ENCODE measurements around the gene DNAJB2.
"Not testable (repeated sequence)": the region's sequence is repeated elsewhere in the genome, so short reads cannot be mapped to it uniquely, and the experiment has no call there.

Gene DNAJB2

DNA sequence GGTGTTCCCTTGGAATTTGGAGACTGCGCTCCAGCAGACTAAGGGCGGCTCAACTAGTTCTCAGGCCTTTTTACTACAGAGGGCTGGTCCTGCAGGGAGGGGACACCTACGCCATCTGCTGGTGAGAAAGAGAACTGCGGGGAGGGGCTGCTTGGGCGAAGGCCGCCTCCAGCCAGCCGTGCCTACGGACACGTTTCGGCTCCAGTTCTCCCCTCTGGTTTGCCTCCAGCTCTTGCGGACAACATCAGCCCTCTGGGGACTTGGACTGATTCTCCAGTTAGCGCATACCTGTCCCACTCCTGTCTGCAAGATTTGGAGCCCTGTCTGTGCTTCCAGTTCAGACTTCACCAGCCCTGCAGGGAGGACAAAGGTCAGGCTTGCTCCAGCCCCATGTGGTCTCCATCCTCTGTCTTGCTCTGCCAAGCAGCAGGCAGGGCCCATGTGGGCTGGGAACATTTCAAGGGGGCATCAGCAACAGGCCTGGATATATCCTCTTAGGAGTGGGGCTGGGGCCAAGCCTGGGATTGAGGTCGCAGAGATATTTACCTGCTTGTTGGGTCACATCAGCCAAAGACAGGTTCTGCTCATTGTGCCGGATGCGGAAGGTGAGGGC, 19.7 kb downstream of the DNAJB2 start:
- H3K4me3 ChIP-seq (ENCODE audit: low read depth, low read length): no peak overlapping the region

DNA sequence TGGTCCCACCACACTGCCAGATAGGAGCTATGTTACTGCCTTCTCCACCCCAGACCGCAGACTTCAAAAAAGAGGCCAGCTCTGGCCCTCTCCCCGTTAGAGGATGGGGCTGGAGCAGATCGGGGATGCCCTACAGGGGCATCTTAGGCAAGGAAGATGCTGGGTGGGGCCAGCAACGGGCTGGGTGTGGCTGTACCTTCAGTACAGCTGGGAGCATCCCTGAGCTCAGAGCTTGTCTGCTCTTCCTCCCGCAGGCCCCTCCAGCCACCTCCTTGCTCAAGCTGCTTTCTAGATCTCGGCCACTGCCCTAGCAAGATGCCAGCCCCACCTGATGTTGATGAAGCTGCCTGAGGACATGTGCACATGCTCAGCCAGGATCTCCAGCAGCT, 20.2 kb downstream of the DNAJB2 start:
- H3K4me3 ChIP-seq (ENCODE audit: low read depth, low read length): no peak overlapping the region

DNA sequence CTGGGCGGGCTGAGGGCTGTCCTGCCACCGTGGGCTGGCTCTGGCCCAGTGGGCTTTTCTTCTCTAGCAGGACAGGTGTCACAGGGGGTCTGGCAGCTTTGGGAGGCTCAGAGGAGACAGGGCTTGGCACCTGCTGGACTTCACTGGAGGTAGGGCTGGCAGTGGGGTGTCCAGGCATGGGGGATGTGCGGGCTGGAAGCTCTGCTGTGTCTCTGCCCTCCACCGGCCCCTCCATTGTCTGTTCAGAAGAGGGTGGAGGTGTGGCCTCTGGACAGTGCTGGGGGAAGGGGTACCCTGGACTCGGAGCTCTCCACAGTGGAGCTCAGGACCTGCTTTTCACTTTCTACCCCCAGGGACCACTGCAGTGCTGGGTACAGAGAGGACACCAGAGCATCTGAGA, 20.9 kb downstream of the DNAJB2 start:
- H3K4me3 ChIP-seq (ENCODE audit: low read depth, low read length): no peak overlapping the region

DNA sequence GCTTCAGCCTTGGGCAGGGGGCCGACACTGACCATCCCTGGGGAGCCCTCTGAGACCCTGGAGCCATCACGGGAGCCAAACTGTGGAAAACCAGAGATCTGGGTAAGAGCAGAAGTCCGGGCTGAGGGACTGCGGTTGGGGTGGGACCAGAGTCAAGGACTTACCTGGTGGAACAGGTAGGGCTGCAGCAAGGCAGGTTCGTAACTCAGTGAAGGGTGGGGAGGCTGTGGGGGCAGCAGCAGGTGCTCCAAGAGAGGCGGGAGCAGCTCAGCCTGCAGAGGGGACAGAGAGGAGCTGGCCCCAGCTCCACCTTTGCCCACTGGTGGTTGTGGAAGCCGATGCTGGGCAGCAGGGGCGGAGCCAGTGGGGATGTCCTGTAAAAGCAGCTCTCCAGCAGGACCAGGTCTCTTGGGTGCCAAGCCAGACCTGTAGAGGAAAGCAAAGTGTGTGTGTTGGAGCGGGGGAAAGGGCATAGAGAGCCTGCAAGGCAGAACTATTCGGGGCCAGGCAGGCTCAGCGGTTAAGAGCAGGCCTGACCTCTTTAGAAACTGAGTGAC, 23.3 kb downstream of the DNAJB2 start:
- H3K4me3 ChIP-seq (ENCODE audit: low read depth, low read length): no peak overlapping the region

DNA sequence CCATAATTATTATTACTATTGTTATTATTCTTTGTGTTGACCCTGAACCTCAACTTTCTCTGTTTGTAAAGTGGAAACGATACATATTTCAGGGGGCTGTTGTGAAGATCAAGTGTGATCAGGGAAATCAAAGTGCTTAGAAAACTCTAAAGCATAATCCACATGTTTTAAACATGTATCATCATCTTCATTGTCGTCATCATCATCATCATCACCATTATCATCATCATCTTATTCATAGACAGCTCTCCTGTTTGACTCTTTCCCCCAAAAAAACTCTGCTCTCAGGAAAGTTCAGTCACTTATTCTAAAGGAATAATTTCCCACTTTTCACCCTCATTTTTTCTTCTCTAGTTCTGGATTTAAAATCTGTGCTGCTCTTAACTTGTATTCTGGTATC, 25.1 kb downstream of the DNAJB2 start:
- no peak overlapping the region for H3K4me3 ChIP-seq (ENCODE audit: low read depth, low read length)

DNA sequence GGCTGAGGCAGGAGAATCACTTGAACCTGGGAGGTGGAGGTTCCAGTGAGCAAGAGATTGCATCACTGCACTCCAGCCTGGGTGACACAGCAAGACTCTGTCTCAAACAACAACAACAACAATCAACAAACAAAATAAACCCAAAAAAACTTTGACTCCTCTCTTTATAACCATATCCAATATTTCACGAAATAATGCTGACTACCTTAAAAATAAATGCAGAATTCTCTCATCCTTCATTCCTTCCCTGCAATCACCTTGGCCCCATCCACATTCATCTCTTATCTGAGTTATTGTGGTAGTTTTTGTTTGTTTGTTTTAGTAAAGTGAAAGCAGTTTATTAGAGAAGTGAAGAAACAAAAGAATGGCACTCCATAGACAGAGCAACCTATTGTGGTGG, 26.9 kb downstream of the DNAJB2 start:
- no peak overlapping the region for H3K4me3 ChIP-seq (ENCODE audit: low read depth, low read length)

DNA sequence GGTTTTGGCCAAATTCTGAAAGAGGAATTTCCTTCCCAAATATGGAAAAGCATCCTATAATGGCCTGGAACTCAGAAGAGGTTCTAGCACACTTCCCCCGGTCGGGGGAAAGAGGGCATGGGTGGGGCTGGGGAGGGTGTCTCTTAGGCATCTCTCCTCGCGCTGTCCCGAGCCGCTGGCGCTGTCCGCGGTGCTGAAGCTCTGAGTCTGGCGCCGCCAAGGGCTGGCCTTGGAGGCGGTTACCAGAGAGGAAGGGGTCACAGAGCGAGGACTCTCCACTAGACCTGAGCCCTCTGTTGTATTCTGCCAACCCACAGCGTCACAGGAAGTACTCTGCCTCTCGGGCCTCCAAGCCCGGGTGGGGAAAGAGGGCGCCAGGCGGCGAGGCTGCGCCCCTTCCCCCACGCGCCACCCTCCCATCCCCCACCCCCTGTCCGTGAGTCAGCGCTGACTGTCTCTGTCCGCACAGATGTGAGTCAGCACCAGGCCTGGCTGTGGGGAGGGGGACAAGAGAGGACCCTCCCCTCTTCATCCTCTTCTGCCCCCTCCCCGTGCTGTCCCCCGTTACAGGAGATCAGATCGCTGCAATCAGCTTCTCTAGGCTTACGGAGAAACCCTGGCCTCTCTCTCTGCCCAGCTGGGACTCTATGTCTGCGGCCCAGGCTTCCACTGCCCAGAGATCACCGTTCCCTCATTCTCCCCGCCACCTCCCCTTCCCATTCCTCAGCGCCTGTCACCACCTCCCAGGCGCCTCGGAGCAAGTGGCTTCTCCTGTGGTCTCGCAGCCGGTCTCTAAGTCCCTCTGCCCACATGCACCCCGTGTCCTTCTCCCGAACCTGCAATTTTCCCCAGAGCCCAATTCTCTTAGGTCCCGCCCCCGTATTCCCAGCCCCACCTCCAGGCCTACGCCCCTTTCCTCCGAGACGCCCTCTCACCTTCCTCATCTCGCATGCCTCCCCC, 29.3 kb downstream of the DNAJB2 start:
- peak overlapping the region; percentile 47 for H3K4me3 ChIP-seq (ENCODE audit: low read depth, low read length)

DNA sequence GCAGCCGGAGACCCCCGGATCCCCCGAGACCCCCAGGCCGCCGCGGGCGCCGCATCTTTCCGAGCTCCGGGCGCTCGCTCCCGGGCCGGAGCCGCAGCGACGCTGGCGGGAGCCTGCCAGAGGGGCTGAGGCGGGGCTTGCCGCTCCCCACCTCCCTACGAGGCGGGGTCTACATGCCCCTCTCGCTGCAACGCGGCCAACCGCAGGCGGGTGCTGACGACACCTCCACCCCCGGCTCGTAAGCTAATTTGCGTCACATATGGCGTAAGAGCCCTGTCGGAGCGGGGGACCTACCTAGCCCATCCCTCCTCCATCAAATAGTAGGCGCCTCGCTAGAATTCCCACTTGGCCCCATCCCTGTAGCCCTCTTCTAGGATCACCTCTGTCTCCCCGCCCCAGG, 30.1 kb downstream of the DNAJB2 start, which contains the start of gene PTPRN:
TSS of gene PTPRN (minus strand) at position 124 of the 400 bp plus-strand sequence. CDS start at position 55, 69 bp downstream.
- H3K4me3 ChIP-seq (ENCODE audit: low read depth, low read length): peak within 1 kb of the TSS; percentile 47

DNA sequence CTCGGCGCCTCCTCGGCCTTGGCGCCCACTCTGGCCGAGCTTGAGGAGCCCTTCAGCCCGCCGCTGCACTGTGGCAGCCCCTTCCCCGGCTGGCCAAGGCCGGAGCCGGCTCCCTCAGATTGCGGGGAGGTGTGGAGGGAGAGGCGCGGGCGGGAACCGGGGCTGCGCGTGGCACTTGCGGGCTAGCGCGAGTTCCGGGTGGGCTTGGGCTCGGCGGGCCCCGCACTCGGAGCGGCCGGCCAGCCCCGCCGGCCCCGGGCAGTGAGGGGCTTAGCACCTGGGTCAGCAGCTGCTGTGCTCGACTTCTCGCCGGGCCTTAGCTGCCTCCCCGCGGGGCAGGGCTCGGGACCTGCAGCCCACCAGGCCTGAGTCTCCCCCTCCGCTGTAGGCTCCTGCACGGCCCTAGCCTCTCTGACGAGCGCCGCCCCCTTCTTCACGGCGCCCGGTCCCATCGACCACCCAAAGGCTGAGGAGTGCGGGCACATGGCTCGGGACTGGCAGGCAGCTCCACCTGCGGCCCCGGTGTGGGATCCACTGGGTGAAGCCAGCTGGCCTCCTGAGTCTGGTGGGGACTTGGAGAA, 33.6 kb downstream of the DNAJB2 start:
- not testable (repeated sequence) for H3K4me3 ChIP-seq (ENCODE audit: low read depth, low read length)

DNA sequence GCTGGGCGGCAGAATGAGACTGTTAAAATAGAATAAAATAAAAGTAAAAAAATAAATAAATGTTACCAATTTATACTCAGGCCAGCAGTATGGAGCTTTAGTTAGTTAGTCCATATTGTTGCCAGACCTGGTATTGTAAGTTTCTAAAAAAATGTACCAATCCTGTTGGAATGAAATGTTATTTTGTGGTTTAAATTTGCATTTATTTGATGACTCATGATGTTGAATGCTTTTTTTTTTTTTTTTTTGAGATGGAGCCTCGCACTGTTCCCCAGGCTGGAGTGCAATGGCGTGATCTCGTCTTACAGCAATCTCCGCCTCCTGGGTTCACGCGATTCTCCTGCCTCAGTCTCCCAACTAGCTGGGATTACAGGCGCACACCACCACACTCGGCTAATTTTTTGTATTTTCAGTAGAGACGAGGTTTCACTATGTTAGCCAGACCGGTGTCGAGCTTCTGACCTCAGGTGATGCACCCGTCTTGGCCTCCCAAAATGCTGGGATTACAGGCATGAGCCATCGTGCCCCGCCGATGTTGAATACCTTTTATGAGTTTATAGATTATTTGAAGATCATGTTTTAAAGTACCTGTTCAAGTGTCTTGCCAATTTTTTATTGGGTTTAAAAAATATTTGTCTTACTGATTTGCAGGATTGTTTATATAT, 35.8 kb downstream of the DNAJB2 start:
- H3K4me3 ChIP-seq (ENCODE audit: low read depth, low read length): no peak overlapping the region

DNA sequence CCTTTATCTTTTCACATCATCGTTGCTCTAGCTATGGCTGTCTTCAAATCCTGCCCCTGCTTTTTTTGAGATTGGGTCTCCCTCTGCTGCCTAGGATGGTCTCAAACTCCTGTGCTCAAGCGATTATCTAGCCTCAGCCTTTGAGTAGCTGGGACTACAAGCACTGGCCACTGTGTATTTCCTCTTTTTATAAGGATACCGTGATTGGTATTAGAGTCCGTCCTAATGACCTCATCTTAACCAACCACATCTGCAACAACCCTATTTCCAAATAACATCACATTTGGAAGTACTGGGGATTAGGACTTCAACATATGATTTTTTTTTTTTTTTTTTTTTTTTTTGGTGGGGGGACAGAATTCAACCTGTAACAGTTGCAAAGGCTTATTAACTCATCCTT, 44.3 kb downstream of the DNAJB2 start:
- H3K4me3 ChIP-seq (ENCODE audit: low read depth, low read length): no peak overlapping the region

DNA sequence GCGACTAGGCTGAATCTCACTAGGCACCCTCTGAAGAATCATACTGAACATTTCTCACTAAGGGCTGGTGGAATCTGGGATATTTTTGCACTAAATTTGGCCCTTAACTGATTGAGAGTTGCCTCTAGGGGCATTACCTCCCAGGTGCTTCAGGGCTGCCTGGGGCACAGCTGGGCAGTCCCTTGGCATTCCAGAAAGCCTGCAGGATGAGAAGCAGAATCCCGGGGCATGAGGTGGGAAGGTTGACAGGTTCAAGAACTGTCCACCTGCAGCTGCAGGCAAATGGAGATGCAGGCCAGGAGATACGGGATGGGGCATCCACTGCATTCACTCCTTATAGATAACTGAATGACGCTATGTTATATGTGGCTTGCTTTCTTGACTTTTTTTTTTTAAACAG, 46.0 kb downstream of the DNAJB2 start:
- H3K4me3 ChIP-seq (ENCODE audit: low read depth, low read length): no peak overlapping the region

DNA sequence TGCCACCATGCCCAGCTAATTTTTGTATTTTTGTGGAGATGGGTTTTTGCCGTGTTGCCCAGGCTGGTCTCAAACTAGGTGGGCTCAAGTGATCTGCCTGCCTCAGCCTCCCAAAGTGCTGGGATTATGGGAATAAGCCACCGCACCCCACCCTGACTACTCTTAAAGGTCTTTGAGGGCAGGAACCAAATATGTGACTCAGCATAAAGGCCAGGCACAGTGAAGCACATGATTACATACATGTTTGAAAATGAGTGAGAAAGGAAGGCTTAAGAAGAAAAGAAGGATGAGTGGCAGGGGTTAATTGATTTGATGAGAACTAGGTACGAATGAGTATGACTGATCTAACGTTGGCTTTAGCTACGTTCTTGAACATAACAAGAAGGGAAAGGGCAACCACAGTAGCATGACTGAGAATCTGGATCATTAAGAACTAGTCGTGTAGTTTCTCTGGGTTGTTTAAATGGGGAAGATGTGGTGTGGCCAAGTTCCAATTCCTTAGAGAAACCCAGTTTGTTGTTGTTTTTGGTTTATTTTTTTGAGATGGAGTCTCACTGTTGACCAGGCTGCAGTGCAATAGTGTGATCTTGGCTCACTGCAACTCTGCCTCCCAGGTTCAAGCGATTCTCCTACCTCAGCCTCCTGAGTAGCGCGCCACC, 46.6 kb downstream of the DNAJB2 start:
- H3K4me3 ChIP-seq (ENCODE audit: low read depth, low read length): no peak overlapping the region

DNA sequence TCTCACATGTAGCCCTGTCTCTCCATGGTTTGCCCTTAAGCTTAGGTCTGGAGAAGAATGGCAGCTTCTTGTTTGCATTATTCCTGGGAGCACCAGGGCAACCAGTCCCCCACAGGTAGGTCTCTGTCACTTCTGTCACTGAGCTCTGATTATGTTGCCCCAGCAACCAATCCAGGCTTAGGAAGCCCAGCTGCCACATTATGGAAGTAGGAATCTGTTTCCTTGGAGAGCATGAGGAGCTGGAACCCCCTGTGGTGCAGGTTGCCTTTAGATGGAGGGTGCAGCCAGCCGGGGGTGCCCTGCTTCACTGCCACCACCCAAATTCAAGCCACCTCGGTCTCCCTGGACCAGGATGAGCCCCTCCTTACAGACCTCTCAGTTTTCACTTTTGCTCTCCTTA, 48.6 kb downstream of the DNAJB2 start:
- no peak overlapping the region for H3K4me3 ChIP-seq (ENCODE audit: low read depth, low read length)

DNA sequence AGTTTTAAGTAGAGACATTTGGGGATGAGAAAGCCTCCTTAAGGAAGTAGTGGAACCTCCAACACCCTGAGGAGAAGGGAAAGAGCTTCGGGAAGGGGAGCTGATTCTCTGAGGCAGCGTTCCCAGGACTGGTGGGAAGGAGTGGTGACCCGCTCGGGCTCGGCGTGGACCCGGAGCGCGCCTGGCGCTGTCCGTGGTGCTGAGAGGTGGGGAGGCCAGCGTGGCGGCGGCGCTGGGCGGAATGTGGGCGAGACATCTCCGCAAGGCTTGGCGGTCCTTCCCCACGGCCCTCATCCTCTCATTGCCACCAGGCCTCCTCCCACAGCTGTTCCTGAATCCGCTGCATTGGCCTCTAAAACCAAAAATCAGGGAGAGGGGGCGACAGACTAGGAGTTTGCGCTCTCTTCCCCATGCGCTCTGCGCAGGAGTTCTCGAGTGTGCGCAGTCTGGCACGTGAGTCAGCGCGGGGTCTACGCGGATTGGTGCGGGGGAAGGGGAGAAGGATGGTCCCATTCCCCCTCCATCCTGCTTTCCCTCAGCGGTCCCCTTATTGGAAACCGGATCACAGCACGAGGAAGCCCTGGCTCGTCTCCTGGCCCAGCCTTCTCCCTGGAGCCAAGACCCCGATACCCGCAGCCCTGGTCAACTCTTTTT, 52.5 kb downstream of the DNAJB2 start:
- H3K4me3 ChIP-seq (ENCODE audit: low read depth, low read length): peak overlapping the region; percentile 1

DNA sequence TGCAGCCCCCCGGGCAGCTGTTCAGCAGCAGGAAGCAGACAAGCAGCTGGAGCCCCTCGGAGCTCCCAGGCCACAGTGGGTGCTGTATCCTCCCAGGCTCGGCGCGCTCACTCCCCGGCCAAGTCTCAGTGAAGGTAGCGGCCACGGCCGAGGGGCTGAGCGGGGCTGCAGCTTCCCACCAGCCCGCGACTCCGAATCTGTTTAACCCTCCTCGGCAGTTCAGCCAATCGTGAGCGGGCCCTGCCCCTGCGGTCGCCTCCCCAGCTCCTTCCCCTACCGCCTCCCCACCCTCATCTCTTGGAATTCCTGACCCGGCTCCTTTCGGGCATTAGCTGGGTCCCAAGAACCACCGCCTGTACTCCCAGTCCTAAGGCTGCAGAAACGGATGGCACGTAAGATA, 53.4 kb downstream of the DNAJB2 start, which contains the start of gene RESP18:
TSS of gene RESP18 (minus strand) at position 203 of the 400 bp plus-strand sequence.
- H3K4me3 ChIP-seq (ENCODE audit: low read depth, low read length): peak within 1 kb of the TSS; percentile 33

DNA sequence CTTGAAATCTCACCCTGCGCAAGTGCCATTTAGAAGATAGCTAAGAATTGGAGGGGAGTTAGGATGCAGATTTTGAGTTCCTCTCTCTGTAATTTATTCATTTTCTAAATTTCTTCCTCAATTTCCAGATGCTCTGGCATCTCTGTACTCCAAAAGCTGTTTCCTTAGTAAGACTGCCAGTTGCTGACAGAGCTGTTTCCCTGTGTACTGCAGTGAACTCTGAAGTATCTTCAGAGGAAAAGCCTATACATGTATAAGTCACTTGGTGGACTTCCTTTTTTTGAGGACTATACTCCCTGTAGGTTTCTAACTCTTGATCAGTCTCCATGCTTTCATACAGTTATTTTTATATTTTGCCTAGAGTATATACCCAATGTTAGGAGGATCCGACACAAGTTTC, 54.9 kb downstream of the DNAJB2 start:
- no peak overlapping the region for H3K4me3 ChIP-seq (ENCODE audit: low read depth, low read length)

DNA sequence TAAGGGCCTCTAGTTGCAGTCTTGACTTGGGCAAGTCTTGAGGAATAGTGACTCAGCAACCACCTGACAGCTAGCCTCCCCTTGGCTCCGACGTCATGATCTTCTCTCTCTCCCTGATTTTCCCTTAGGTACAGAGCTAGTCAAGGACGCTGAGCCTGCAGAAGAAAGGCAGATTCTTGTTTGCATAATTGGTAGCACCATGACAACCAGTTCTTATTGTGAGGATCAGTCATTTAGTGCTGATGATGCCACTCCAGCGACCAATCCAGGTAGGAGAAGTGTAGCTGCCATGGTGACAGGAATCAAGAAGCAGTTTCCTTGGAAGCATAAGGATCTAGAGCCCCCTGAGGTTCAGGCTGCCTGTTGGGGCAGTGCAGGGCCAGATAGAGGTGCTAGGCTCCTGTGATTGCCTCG, 56.2 kb downstream of the DNAJB2 start:
- H3K4me3 ChIP-seq (ENCODE audit: low read depth, low read length): no peak overlapping the region
